GM23248 (cell line): ENCODE results near the gene PIEZO2. TPM values are rescaled to one million over a fixed set of nuclear protein-coding genes. Genes with fewer than 3 reads are reported as not detected.

Experiments used
- DNase-seq: peaks from one replicate; pipeline ENCODE4 v3.0.0-alpha.2; 2015
- H2AFZ ChIP-seq: fragments of 200-600 bp; sonication (generic); 2 replicates; pipeline ENCODE4 v1.6.1; 2016; ENCODE audit warnings: antibody characterized with exemption
- H3F3A ChIP-seq: fragments of 200-600 bp; sonication (generic); 2 replicates; pipeline ENCODE4 v1.6.1; 2016; ENCODE audit warnings: mild to moderate bottlenecking, antibody characterized with exemption, mixed run types; ENCODE audit not compliant: insufficient read depth
- H3K27ac ChIP-seq: fragments of 200-600 bp; sonication (generic); 2 replicates; pipeline ENCODE4 v1.5.1; 2016; ENCODE audit warnings: mild to moderate bottlenecking
- H3K27me3 ChIP-seq: fragments of 200-600 bp; sonication (generic); replicated peaks from 2 replicates; pipeline ENCODE4 v1.6.1; 2016; ENCODE audit warnings: mild to moderate bottlenecking; ENCODE audit not compliant: insufficient read depth
- H3K36me3 ChIP-seq: fragments of 200-600 bp; sonication (generic); 2 replicates; pipeline ENCODE4 v1.6.1; 2016; ENCODE audit warnings: low read depth, mild to moderate bottlenecking
- H3K4me1 ChIP-seq: fragments of 200-600 bp; sonication (generic); 2 replicates; pipeline ENCODE4 v1.6.1; 2016; ENCODE audit warnings: mild to moderate bottlenecking; ENCODE audit not compliant: insufficient read depth
- H3K4me2 ChIP-seq: fragments of 200-600 bp; sonication (generic); one replicate; pipeline ENCODE4 v1.6.1; 2016; ENCODE audit warnings: mild to moderate bottlenecking; ENCODE audit not compliant: unreplicated experiment
- H3K4me3 ChIP-seq: fragments of 200-600 bp; sonication (generic); 2 replicates; pipeline ENCODE4 v1.5.1; 2016; ENCODE audit warnings: mild to moderate bottlenecking
- H3K79me2 ChIP-seq: fragments of 200-600 bp; sonication (generic); 2 replicates; pipeline ENCODE4 v1.6.1; 2016; ENCODE audit warnings: mild to moderate bottlenecking; ENCODE audit not compliant: insufficient read depth
- H3K9ac ChIP-seq: fragments of 200-600 bp; sonication (generic); 2 replicates; pipeline ENCODE4 v1.6.1; 2016; ENCODE audit warnings: mild to moderate bottlenecking
- H3K9me2 ChIP-seq: fragments of 200-600 bp; sonication (generic); 2 replicates; pipeline ENCODE4 v1.6.1; 2016; ENCODE audit warnings: mixed run types, mild to moderate bottlenecking, moderate library complexity; ENCODE audit not compliant: insufficient read depth
- H3K9me3 ChIP-seq: fragments of 200-600 bp; sonication (generic); one replicate; pipeline ENCODE4 v1.6.1; 2017; ENCODE audit warnings: low read depth
- H4K20me1 ChIP-seq: fragments of 200-600 bp; sonication (generic); 2 replicates; pipeline ENCODE4 v1.6.0; 2016; ENCODE audit not compliant: insufficient read depth
- EZH2 ChIP-seq: fragments of 200-600 bp; sonication (generic); IDR thresholded peaks from 2 replicates; pipeline ENCODE4 v1.6.1; 2018; ENCODE audit warnings: antibody characterized with exemption, mild to moderate bottlenecking; ENCODE audit not compliant: insufficient read depth, poor library complexity, severe bottlenecking
- EZH2phosphoT487 ChIP-seq: fragments of 200-600 bp; sonication (generic); IDR thresholded peaks from 2 replicates; pipeline ENCODE4 v1.6.1; 2018; ENCODE audit warnings: antibody characterized with exemption, moderate library complexity, mild to moderate bottlenecking, low read depth; ENCODE audit not compliant: insufficient read depth
- WGBS, 2 experiments: methylation state at CpG; one replicate each; pipeline ENCODE4 v1.1.6; 2015 to 2017; ENCODE audit warnings: low lambda C conversion rate in 2 of 2, low coverage in 1 of 2; ENCODE audit errors: missing lambda C conversion rate in 2 of 2; 5-methylcytosine and 5-hydroxymethylcytosine counted together
- in situ Hi-C: fragments of 300-500 bp; cut with MboI; formaldehyde crosslinking; loops from 2 replicates; pipeline ENCODE4 v1.15.0; 2020
- polyA plus RNA-seq: library from polyadenylated mRNA; unstranded; fragments of >200 nt; fragmentation: Nextera tagmentation; extraction: Ambion mirVana; gene quantifications from 2 replicates; pipeline ENCODE4 v1.2.1, GENCODE V29; 2016
- total RNA-seq: library from RNA; depleted of rRNA; stranded (reverse); fragments of >200 nt; shearing (Covaris generic); gene quantifications from 2 replicates; pipeline ENCODE4 v1.2.3, GENCODE V29; 2014

PIEZO2 gene
- total and polyA plus RNA-seq, 2 experiments from 2014 or later, result 0.93 to 1.5 TPM

GRCh38 chr18:10798727-10799550 lies 350.4 kb downstream of the PIEZO2 start:
- H3K36me3 ChIP-seq, result no peaks in the 10 kb centered on the region
- H3K27ac ChIP-seq, result no peak overlapping the region
- TF ChIP-seq EZH2phosphoT487, result no peak
- no peak for TF ChIP-seq EZH2
- H3K4me2 ChIP-seq, result no peak overlapping the region
- H3K9ac ChIP-seq, result no peak overlapping the region
- H3K27me3 ChIP-seq, result no peaks in the 10 kb centered on the region; the same call in 1 of the 2 replicates
- in situ Hi-C loops, result no loop called here
- no peak overlapping the region for H3K4me3 ChIP-seq
- H4K20me1 ChIP-seq, result no peaks in the 10 kb centered on the region
- no peaks in the 10 kb centered on the region for H3F3A ChIP-seq
- H3K9me2 ChIP-seq, result no peaks in the 10 kb centered on the region
- H2AFZ ChIP-seq, result peak overlapping the region; percentile 36
- no peaks in the 10 kb centered on the region for H3K79me2 ChIP-seq
- DNase-seq, result peak; percentile 10
- 59 to 61% methylated on average over 7 of the region's 7 CpGs for WGBS, 2 experiments
- no peaks in the 10 kb centered on the region for H3K4me1 ChIP-seq
- H3K9me3 ChIP-seq, result no peaks in the 10 kb centered on the region

- Histone ChIP-seq H2AFZ (no peak overlapping the region), H3F3A (no peaks in the 10 kb centered on the region), H4K20me1 (no peaks in the 10 kb centered on the region), H3K79me2 (no peaks in the 10 kb centered on the region), H3K9me2 (no peaks in the 10 kb centered on the region), H3K27me3 (no peaks in the 10 kb centered on the region), H3K4me2 (no peak overlapping the region), H3K36me3 (no peaks in the 10 kb centered on the region), H3K4me3 (no peak overlapping the region), H3K4me1 (no peaks in the 10 kb centered on the region), H3K27ac (no peak overlapping the region), H3K9me3 (no peaks in the 10 kb centered on the region), H3K9ac (no peak overlapping the region)
- WGBS, 2 experiments, result 88 to 93% methylated on average over 1 of the region's 1 CpG
- no peak for DNase-seq
- no peak for TF ChIP-seq EZH2phosphoT487
- no peak for TF ChIP-seq EZH2
- in situ Hi-C loops, result no loop called here
These were observed 351.5 kb downstream of the PIEZO2 start for GRCh38 chr18:10797896-10798295.

GRCh38 chr18:10794771-10795170 lies 354.6 kb downstream of the PIEZO2 start:
- in situ Hi-C loops, result no loop called here
- no peaks in the 10 kb centered on the region for H3K9me2 ChIP-seq
- no peak overlapping the region for H3K4me3 ChIP-seq
- no peak overlapping the region for H3K9ac ChIP-seq
- H3F3A ChIP-seq, result no peaks in the 10 kb centered on the region
- no peak overlapping the region for H2AFZ ChIP-seq
- no peaks in the 10 kb centered on the region for H3K36me3 ChIP-seq
- no peak for TF ChIP-seq EZH2phosphoT487
- TF ChIP-seq EZH2, result no peak
- no peaks in the 10 kb centered on the region for H3K79me2 ChIP-seq
- H3K4me1 ChIP-seq, result no peaks in the 10 kb centered on the region
- no peak overlapping the region for H3K27ac ChIP-seq
- H3K9me3 ChIP-seq, result no peaks in the 10 kb centered on the region
- no peak overlapping the region for H3K4me2 ChIP-seq
- H3K27me3 ChIP-seq, result no peaks in the 10 kb centered on the region
- no peaks in the 10 kb centered on the region for H4K20me1 ChIP-seq
- 65 to 70% methylated on average over 7 of the region's 7 CpGs for WGBS, 2 experiments
- DNase-seq, result no peak

DNA sequence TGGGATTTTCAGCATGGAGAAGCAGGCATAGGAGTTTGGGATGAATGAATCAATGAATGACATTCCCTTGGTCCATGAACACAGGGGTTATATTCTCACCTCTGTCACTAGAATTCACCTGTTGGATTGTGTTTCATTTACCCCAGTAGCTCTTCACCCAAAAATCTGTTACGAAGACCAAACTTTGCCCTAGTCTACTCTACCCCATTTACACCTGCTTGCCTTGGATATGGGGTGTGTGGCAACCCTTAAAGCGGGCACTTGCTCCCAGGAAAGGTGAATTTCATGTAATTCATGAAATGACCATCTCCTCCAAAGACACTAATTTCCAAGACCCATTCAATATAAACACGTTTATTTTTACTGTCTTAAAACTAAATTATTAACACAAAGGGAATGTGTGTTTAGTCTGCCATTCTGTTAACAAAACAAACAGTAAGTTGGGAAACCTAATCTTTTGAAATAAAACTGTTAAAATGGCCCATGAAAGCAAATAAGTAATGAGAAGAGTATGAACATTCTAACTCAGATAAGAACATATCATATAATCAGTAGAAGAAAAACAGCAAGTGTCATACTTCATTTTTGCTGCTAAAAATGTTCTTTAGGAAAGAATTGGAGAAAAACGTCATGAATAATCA lies 355.5 kb downstream of the PIEZO2 start:
- no peaks in the 10 kb centered on the region for H3K79me2 ChIP-seq
- no peaks in the 10 kb centered on the region for H3F3A ChIP-seq
- in situ Hi-C loops, result no loop called here
- H4K20me1 ChIP-seq, result no peaks in the 10 kb centered on the region
- no peaks in the 10 kb centered on the region for H3K4me1 ChIP-seq
- H2AFZ ChIP-seq, result no peak overlapping the region
- no peaks in the 10 kb centered on the region for H3K9me2 ChIP-seq
- 48 to 58% methylated on average over 4 of the region's 4 CpGs for WGBS, 2 experiments
- no peak for DNase-seq
- no peaks in the 10 kb centered on the region for H3K9me3 ChIP-seq
- no peak overlapping the region for H3K4me3 ChIP-seq
- H3K36me3 ChIP-seq, result no peaks in the 10 kb centered on the region
- H3K27ac ChIP-seq, result no peak overlapping the region
- TF ChIP-seq EZH2phosphoT487, result no peak
- no peak for TF ChIP-seq EZH2
- H3K27me3 ChIP-seq, result no peaks in the 10 kb centered on the region
- H3K4me2 ChIP-seq, result no peak overlapping the region
- H3K9ac ChIP-seq, result no peak overlapping the region
